Hematopoietic multipotent progenitor cell treated with erythropoietin and hydrocortisone succinate and interleukin-3 and kit ligand, for 17 days (in vitro differentiated cells): ENCODE results near the gene TDRD3.
"Not testable (repeated sequence)": the region's sequence is repeated elsewhere in the genome, so short reads cannot be mapped to it uniquely, and the experiment has no call there.

ENCODE experiments used
- DNase-seq: peaks from one replicate; pipeline ENCODE4 v3.0.0-alpha.2; 2015; ENCODE audit warnings: low spot score

Gene TDRD3

DNA sequence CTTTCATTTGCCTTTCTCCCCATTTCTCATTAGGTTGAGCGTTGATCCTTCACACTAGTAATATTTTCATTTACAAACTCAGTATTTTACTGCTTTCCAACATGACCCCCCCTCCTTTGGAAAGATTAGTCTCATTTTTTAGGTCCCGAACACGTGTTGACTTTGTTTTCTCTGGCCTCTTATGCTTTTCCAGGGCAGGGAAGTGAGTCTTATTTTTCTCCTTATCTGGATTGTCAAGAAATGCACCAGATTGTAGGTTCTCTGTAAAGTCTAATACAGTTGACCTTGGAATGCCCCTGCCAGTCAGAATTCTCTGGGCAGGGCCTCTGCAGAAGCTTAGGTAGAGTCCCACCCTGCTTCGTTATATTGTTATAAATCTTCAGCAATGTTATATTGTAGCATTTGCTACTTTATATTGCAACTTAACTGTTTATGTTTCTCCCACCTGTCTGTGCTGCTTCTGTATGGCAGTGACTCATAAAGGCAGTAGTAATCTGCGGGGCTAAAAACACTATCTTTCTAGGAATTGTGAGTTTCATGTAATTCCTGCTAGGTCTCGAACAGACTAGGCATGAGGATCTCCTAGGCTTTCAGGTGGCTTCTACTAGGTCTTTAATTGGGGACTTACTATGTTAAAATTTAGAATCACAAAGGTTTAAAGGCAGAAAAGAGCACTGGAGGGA, 2.0 kb downstream of the TDRD3 start:
- no peak for DNase-seq

DNA sequence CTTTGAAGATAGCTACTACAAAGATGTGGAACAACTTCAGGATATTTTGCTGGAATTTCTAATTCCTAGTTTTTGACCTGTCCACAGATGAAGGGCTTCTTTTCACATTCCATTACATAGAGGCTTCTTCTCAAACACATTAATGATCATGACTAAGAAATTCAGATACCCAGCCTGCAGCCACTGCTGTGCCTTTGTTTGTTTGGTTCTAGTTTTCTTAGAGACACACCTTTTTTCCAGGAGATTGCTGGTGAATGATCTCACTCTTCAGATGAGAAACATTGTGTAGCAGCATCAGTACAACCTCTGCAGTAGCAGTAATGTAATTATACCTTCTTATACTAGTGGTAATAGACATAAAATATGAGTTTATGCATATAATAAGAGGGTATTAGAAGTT, 5.0 kb downstream of the TDRD3 start:
- no peak for DNase-seq

DNA sequence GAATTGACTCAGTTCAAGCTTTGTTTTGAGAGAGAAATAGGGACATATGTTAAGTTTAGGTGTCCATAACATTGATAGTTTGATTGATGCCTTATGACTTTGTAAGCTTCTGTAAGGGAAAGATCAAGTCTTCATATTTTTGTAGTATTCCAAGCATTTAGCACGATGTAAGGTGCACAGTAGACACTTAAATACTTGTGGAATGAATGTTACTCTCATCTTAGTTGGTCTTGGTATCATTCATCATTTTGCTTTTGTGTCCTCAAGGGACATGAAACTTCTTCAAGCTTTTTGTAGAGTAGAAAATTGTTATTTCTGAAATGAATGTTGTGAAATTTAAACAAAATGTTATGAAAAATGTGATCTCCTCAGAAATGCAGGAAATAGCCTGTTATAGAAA, 10.1 kb downstream of the TDRD3 start:
- no peak for DNase-seq

DNA sequence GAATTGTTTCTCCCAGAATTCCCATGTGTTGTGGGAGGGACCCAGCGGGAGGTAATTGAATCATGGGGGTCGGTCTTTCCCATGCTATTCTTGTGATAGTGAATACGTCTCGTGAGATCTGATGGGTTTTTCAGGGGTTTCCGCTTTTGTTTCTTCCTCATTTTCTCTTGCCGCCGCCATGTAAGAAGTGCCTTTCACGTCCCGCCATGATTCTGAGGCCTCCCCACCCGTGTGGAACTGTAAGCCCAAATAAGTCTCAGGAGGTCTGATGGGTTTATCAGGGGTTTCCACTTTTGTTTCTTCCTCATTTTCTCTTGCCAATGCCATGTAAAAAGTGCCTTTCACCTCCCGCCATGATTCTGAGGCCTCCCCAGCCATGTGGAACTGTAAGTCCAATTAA, 10.8 kb downstream of the TDRD3 start:
- not testable (repeated sequence) for DNase-seq

DNA sequence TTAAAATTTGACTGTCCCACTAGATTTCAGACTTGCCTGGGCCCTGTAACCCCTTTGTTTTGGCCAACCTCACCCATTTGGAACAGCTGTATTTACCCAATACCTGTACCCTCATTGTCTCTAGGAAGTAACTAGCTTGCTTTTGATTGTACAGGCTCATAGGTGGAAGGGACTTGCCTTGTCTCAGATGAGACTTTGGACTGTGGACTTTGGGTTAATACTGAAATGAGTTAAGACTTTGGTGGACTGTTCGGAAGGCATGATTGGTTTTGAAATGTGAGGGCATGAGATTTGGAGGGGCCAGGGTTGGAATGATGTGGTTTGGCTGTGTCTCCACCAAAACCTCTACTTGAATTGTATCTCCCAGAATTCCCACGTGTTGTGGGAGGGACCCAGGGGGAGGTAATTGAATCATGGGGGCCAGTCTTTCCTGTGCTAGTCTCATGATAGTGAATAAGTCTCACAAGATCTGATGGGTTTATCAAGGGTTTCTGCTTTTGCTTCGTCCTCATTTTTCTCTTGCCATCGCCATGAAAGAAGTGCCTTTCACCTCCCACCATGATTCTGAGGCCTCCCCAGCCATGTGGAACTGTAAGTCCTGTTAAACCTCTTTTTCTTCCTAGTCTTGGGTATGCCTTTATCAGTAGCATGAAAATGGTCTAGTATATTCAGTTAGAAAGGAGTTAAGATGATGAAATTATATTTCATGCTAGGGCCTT, 12.7 kb downstream of the TDRD3 start:
- not testable (repeated sequence) for DNase-seq

DNA sequence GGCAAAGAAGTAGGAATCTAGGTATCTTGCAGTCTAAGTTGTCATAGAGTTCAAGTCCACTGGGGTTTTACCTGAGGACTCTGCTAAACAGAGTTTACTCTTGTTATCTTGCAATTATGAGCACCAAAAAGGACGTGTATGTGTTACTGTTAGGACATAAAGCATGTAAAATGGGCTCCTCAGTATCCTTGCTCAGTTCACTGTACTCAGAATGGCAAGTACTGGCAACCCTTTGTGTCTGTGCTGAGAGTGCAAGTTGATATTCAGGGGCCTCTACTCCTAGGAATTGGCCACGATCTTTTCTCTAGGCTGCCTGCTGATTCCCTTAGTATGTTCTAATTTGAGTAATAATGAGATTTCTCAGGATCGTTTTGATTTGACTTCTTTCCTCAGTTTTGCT, 13.3 kb downstream of the TDRD3 start:
- no peak for DNase-seq

DNA sequence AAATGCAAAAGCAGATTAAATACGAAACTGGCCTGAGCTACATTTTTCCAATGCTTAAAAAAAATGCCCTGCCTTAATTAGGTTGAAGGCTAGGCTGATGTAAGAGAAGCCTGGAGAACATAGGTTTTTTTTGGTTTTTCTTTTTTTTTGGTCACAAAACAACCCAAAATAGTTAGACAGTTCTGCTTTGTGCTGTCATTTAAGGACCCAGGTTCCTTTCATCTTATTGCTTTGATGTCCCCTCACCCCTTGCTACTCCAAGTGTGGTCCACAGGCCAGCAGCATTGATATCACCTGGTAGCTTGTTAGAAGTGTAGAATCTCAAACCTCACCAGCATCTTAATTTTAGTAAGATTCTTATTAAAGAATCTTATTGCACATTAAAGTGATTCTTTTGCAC, 14.4 kb downstream of the TDRD3 start:
- DNase-seq = no peak

DNA sequence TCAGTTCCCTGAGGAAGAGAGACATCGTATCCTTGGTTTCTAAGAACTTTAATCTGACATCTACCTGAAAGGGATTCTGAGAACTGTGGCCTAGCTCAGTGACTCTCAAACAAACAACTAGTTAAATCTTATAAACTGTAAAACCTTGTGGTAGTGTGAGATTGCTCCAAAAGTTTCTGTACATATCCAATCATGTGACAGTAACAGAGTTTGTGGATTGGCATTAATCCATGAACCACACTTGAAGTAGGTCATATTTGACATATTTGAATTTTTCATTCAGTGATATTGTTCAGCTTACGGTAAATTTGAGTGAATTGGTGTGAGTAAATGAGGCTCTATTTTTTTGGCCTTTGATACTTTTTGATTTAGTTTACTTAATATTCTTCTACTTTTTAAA, 15.0 kb downstream of the TDRD3 start:
- no peak for DNase-seq

DNA sequence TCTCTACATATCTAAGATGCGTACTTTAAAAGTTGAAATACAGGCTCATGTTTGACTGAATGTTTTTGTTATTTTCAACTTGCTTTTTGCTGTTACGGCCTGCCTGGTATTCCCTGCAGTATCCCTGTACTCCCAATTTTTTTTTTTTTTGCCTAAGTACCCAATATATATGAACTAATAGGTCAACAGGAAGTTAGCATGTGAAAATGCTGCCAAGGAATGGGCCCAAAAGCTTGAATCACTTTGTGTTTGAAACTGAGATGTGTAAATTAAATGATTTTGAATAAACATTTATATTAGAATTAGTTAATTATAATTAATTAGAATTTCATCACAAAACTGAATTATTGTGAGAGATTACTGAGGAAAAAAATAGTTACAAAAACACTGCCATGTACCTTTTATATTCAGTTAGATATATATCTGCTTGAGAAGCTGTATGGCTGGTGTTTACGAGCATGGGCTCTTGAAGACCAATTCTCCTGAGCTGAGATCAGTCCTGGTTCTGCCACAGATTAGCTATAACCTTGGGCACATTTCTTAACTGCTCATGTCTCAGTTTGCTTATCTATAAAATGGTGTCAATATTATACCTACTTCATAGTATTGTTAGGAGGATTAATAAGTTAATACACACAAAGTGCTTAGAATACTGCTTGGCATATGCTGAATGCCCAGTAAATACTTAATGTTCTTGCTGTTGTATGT, 16.0 kb downstream of the TDRD3 start:
- no peak for DNase-seq

DNA sequence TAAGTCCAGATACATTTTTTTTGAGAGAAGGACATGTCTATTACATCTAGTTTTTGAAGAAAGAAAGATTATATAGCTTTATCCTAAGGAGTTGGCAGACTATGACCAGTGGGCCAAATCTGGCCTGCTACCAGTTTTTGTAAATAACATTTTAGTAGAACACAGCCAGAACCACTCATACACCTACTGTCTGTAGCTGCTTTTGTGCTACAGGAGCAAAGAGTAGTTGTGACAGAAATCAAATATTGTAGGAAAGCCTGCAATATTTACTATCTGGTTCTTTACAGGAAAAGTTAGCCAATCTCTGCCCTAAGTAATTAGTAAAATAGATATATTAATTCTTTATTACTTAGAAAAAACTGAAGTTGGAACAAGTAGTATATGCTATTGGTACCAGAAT, 17.2 kb downstream of the TDRD3 start:
- DNase-seq = no peak

DNA sequence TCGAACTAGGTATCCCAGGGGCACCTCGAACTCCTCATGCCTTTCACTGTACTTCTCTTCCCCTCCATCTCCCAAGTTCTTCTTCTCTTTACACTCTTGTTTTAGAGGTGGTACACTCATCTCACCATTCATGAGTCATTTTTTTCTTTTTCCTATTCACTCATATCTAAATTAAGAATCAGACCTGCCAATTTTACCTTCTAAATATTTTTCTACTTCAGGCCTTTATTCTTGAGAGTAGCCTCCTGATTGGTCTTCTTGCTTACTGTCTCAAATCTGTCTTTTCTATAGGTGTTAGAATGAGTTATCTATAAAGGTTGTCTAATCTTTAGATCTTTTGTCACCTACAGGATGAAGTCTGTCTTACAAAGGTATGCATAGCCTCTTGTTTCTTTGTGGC, 20.7 kb downstream of the TDRD3 start:
- no peak for DNase-seq

DNA sequence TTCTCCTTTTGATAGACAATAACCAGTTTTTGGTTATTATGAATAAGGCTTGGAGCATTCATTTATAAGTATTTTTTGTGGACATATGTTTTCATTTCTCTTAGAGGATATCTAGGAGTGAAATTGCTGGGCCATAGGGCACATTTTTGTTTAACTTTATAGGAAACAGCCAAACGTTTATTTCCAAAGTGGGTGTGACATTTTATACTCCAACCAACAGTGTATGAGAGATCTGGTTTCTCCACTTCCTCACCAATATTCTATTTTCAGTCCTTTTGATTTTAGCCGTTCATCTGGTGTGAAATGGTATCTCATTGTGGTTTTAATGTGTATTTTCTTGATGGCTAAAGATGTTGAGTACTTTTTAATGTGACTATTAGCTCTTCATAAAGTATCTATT, 21.9 kb downstream of the TDRD3 start:
- no peak for DNase-seq

DNA sequence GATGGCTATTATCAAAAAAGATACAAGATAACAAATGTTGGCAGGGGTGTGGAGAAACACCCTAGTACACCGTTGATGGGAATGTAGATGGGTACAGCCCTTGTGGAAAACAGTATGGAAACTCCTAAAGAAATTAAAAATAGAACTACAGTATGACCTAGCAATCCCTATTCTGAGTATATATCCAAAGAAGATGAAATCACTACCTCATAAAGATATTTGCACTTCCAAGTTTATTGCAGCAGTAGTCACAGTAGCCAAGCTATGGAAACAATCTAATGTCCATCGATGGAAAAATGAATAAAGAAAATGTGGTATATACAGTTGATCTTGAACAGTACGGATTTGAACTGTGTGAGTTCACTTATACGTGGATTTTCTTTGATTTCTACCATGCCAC, 28.3 kb downstream of the TDRD3 start:
- DNase-seq = no peak

DNA sequence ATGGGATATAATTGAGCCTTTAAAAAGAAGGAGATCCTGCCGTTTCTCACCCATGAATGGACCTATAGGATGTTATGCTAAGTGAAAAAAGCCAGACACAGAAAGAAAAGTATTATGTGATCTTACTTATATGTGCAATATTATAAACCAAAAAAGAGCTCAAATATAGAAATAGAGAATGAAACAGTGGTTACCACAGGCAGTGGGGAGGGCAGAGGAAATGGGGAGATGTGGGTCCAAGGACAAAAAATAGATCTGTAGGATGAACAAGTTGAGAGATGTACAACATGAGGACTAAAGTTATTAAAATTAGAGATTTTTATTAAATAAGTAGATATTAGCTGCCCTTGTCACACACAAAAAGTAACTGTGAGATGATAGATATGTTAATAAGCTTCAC, 29.1 kb downstream of the TDRD3 start:
- DNase-seq = no peak

DNA sequence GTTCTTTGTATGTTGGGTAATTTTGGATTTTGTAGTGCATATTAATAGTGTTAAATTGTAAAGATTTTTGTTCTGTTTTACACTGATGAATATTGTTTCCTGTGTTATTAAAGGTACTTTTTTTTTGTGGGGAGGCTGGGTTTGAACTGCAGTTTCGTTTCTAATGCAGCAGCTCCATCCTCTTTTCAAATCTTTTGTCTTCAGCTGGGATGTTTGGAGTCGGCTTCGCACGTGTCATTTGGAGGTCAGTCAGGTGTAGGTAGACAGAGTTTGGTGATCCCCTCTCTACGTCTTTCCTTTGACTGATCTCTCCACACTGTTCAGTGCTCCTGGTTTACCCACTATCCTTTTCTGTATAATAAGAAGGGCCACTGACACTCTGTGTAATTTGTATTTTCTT, 30.3 kb downstream of the TDRD3 start:
- no peak for DNase-seq

DNA sequence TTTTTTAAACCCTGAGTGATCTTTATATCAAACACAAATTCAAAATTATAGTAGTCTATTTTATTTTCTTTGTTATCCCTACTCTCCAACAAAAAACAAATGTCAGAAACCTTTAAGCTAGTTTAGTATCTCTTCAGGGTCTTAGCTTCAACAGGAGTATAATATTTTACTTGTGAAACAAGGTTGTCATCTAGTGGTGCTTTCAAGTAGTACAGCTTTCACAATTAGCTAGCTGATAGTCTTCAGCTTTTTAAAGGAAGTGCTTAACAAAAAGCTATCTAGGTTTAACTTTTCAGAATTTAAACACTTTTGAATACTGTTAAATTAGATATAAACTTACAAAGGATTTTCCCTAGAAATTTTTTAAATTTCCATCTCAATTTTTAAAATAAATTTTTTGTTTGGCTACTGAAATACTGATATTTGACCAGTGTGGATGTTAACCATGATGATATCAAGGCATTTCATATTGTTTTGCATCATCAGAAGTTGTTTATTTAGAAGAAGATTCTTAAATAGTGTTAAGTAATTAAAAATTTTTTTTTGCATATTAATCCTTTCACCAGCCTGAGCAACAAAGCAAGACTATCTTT, 34.2 kb downstream of the TDRD3 start:
- DNase-seq = peak; percentile 61

DNA sequence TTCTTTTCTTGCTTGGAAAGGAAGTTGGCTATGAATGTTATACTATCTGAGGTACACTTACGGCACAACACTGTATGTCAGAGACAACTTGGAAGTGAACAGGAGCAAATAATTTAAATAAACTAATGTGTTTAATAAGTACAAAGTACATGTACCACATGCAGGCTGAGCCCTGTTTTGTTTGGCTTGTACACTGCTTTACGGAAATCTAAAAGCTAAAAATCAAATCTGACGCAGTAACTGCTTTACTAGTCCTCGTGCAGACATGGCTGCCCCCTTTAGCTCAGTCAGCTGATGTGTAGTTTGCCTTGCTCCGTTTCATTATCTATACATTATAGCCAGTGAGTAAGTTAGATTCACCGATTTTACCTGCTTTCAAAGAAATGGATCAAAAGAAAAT, 36.5 kb downstream of the TDRD3 start:
- no peak for DNase-seq

DNA sequence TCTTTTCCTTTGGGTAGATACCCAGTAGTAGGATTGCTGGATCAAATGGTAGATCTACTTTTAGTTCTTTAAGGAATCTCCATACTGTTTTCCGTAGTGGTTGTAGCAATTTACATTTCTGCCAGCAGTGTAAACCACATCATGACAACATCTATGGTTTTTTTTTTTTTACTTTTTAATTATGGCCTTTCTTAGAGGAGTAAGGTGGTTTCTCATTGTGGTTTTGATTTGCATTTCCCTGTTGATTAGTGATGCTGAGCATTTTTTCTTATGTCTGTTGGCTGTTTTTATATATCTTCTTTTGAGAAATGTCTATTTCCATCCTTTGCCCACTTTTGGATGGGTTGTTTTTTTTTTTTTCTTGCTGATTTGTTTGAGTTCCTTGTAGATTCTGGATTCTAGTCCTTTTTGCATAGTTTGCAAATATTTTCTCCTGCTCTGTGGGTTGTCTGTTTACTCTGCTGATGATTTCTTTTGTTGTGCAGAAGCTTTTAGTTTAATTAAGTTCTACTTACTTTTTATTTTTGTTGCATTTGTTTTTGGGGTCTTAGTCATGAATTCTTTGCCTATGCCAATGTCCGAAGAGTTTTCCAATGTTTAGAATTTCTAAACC, 38.8 kb downstream of the TDRD3 start:
- no peak for DNase-seq

DNA sequence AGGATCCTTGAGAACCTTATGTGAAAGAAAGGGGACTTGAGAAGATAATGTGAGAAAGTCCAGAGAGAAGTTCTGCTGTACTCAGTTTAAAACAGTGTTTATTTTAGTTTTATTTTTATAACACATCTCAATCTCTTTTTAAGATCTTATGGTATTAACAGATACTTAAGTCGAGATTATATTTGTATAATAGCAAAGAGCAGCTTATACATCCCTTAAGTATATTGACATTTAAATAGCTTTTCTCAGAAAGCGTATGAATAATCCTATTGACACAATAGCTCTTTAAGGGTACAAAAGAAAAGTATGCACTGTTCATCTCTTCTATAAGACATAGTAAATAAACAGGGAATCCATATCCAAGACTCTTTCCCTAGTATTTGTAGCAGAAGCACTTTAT, 42.2 kb downstream of the TDRD3 start:
- DNase-seq = no peak

DNA sequence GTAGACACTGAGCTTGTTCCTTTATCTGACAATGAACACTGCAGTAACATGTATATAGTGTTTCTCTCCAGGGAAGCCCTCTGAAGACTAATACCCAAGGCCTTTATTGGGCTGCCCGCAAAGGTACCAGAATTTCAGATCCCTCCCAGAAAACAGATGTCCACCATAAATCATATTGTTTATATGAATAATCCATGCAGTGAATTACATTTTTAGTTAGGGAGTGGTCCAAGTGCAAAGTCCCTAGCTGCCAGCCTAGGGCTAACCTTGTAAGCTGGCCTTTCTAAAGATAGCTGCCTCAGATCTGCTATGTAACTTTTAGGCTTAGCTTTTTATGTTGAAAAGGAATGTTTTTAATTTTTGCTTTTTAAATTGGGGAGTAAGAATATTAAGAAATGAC, 44.7 kb downstream of the TDRD3 start:
- no peak for DNase-seq

DNA sequence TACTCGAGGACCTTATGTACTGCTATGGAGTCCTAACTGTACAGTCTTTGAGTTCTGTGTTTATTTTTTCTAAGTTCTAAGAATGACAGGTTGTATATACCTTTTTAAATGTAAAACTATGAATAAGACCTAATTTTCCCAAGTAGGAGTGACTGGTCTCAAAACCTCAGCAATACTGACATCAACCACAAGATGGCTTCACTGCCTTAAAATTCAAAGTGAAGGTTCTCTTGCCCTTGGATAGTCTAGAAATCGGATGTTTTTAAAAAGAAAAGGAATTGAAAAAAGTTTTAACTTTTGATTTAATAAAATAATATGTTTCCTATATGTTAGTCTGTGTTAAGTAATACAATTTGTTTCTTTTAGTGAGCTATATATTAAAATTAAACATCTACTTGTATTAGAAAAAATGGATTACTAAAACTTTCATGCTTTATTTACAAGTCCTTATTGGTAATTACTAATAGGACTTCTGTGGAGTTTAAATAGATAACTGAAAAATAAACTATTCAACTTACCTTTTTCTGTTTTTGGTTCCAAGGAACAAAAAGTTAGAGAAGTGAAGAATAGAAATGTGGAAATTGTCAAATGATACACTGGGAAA, 52.0 kb downstream of the TDRD3 start:
- DNase-seq = peak; percentile 18

DNA sequence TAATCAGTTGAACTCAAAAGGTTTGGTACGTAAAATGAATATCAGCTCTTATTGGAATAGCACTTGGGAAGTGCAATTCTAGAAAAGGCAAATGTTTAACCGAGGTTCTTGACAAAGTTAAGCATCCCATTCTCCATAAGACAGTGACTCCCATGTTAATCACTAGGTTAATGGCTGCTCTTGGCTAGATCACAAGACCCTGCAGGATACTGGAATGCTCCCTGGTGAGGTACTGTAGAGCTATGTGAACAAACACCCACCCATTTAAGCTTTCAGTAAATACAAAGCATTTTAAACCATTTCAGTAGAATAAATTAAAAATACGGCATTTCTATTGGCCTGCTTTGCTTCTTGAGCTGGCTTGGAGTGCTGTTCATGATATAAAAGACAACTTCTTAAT, 56.5 kb downstream of the TDRD3 start:
- no peak for DNase-seq
